GM21528 (cell line): ENCODE measurements around the gene NEK6.

ENCODE experiments used
- ATAC-seq: cut with Tn5 transposase; IDR thresholded peaks from one replicate; pipeline ENCODE4 v1.9.1; 2021; ENCODE audit warnings: mild to moderate bottlenecking, moderate library complexity; ENCODE audit not compliant: unreplicated experiment, low FRiP score

The NEK6 gene

DNA sequence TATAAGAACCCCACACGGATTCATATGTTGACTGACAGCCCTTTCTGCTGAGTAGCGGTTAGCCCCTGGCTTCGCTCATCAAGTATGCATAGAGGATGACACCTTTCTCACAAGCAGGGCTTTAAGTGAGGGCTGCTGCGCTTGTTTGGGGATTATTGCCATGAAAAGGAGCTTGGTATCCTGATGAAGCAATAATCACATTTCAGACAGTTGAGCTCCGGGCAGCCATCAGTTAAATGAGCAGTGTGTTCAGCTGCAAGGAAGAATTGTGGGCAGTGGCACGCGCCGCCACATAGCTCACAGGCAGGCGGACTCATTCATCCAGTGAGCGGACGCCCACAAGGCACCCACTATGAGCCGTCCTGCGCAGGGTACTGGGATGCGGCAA, 77.6 kb downstream of the NEK6 start:
- no peak for ATAC-seq

DNA sequence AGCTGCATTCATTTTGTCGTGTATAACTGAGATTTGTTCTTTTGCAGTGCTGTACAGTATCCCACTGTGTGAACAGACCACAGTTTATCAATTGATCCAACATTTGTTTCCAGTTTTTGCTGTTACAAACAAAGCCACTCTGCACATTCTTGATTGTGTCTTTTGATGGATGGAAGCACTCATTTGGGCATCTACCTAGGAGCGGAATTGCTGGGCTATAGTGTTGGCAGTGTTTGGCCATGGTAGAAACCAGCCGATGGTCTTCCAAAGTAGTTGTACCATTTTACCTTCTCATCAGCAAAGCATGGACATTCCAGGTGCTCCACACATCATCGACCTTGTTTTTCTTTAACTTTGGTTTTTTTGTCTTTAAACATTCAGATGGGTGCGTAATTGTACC, 79.8 kb downstream of the NEK6 start:
- ATAC-seq: no peak

DNA sequence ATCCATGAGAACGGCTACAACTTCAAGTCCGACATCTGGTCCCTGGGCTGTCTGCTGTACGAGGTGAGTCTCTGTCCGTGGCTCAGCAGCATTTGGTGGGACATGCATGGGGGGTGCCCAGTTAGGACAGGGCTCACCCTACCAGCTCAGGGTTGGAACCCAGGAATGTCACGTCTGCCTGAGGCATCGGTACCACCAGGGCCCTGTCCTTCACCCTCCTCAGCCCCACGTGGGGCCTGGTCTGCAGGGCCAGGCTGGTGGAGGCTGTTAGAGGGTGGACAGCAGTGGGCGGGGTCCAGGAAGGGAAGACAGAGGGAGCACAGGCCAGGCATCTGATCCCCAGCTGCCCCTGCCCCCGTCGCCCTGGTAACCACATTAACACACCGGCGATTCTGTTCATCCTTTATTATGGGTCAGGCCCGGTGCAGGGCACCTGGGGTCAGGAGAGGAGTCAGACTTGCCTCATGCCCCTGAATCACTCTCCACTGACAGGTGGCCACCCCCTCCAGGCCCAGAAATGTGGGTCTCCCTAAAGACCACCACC, 81.9 kb downstream of the NEK6 start:
- ATAC-seq: no peak

DNA sequence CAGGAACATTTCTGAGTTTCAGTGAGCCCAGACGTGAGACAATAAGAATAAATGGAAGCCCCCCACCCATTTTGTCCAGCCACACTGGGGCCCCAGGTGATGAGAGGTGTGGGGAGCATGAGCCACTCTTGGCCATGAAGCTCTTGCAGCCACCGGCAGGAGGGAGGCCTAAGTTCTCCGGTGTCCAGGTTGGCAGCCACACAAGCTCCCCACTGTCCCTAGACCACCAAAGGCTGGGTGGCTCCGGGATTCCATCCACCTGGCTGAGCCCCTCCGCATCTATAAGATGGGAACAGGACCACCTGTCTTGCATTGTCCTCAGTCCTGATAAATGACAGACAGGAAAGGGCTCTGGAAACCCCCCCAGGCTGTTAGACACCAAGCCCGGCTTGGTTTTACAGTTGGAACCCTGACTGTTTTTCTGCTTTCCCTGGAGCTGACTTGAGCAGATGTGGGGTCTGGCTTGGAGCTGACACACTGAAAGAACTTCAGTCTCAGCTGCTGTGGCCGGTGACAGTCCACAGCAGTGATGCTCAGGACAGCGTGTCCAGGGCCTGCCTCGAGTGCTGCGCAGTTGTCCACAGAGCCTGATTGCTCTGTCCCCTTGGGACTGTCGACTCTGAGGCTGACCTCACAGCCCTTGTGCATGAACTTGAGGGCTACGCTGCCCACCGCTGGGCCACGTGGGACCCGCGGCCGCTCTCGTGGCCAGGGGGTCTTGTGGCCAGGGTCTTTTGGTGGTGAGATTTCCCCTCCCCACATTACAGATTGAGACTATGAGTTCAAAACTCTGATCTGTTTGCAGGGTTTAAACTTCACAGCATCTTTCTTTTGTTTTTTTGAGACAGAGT, 82.7 kb downstream of the NEK6 start:
- no peak for ATAC-seq

DNA sequence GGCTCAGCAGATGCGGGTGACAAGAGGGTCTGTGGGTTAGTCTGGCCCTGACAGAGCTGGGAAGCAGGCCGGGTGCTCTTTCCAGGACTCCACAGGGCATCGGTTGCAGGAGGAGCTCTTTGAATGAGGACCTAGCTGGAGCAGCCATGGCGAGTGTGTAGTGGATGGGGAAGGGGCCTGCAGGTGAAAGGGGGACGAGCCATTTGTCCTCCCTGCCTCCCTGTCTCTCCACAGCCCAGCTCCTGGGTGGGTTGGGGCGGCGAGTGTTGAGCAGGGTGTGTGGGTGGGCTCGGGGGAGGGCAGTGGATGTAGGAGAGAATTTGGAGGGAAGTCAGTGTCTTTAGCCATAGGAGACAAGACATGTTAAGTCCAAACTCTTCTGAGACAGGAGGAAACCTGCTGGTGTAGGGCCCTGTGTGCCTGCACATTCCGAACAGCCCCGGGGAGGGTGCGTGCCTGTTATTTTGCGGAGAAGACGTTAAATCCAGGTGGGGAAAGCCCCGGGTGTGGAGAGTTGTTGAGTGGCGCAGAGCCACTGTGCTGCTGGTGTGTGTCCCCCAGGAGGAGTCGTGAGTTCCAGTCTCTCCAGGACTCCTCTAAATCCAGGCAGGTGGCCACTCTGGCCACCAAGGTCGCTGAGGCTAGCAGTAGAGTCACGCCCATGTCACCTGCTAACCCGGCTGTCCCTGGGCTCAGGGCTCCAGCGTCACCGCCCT, 83.9 kb downstream of the NEK6 start:
- ATAC-seq: no peak

DNA sequence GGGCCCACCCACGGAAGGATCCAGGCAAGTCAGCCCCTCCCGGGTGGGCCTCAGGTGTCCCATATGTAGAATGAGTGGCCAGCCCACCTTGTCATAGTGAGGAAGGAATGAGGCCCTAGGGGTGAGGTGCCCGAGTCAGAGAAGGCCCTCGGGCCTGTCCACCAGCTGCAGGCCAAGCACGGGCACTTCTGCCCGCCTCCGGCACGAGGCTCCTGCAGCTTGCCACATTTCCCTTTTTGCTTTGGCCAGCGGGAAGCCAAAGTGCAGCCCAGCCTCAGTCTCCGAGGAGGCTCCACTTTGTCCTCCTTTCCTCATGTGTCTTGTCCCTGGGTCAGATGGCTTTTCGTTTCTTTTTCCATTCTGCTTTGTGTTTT, 84.6 kb downstream of the NEK6 start:
- no peak for ATAC-seq

DNA sequence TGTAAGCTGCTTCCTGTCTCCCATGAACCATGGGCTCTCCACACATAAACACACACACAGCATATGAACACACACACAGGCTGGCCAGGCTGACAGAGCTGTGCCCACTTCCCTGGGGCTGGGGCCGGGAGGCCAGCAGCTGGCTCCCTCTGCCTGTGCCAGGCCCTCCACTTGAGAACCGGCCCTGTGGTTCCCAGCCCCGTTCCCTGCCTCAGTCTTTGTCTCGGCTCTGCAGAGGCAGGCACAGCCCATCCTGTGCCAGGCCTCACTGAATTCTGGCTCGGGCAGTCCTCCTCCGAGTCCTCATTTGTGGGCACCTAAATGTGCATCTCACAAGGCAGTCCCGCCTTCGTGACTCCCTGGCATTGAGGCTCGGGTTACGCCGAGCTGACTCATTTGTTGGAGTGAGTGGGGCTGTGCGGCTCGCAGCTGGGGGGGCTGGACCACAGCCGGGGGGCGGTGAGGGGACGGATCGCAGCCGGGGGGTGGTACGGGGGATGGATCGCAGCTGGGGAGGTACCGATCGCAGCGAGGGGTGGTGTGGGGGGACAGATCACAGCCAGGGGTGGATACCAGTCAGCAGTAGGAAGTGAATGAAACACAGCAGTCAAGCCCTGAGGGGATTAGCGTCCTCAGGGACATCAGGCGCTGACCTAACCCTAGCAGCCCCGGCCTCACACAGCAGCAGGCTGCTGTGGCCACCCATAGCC, 85.2 kb downstream of the NEK6 start:
- ATAC-seq: no peak

DNA sequence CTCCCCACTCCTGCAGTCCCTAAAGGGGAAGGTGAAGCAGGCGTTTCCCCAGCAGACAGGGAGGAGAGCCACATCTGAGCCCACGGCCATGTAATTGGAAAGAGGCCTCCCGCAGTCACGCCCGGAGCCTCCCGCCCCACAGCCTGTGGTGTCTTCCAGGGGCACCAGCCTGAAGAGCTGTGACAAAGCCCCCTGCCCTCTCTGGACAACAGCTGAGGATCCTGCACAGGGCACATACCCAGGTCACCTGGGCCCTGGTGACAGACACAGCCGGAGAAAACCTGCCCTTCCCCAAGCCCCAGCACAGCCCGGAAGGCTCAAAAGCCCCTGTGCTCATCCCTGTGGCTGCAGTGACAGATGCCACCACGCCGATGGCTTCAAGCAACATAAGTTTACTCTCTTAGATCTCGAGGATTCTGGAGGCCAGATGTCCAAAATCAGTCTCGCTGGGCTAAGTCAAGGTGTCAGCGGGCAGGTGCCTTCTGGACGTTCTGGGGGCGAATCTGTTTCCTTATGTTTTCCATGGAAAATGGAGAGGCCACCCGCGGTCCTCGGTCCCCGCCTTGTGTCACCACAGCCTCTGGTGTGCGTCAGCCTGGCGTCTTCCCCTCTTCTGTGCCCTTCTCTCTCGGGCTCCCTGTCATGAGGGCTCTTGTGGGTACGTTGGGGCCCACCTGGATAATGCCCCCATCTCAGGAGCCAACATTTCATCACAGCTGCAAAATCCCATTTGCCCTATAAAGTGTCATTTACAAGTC, 86.0 kb downstream of the NEK6 start:
- ATAC-seq: no peak

DNA sequence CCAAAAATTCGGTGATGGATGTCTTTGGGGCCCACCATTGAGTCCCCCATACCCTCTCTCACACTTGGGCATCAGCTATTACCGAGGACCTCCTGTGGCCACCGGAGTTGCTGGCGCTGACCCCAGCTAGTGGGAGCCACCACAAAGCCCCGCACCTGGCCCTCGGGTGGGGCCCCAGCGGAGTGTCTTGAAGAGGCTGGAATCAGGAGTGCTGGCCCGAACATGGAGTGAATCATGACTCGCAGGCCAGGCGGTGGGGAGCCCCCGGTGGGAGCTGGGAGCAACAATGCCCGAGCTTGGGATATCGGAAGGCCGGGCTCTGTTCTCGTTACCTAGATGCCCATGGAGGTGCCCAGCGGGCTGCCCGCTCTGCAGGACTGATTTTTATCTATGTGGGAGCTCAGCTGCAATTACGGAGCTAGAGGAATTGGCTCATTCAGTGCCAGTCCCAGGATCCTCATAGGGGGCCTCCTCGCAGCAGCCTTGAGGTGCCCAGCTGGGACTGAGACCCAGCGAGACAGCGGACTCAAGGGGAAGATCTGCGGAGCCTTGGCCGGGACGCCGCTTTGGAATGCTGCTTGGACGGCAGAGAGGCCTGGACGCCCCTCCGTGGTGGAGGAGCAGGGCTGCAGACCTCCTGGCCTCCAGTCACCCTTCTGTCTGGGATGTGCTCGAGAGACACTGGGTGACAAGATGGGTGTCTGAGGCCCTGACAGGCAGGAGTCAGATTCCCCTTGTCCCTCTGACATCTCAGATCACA, 86.7 kb downstream of the NEK6 start:
- no peak for ATAC-seq

DNA sequence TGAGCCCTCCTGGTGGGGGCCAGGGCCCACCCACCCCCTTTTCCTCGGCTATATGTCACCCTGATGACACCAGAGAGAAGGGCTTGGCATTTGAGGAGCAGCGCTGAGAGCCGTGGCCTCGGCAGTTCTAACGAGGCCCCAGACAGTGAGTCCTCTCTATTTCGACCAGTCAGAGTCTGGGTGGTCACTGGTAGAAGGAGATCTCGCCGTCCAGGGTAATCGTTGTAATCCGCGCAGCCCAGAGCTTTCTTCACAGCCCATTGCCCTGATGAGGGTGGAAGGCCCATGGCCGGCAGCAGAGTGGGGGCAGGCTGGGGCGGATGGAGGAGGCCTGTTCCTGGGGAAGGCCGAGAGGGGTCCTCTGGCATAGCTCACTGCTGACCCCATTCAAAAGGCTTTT, 87.3 kb downstream of the NEK6 start:
- ATAC-seq: no peak

DNA sequence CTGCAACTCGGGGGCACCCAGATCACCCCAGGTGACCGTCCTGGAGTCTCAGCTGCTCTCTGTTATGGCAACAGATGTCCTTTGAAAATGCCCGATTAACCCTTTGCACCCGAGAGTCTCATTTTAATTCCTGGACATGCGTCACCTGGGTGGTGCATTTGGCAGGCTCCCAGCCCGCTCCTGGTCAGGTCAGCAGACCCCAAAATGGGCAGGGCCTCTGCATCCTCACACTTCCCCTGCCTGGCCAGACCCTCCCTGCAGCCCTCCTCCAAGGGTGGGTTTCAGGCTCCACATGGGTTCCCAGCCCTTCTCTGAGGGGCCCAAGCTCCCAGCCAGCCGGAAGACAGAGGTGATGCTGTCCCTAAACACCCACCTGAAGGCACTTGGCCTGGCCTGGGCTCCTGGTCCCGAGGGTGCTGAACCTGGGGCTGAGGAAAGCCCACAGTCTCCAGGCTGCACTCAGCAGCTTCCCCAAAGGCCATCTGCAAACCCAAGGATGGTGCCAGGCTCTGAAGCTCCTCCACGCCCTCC, 88.1 kb downstream of the NEK6 start:
- no peak for ATAC-seq

DNA sequence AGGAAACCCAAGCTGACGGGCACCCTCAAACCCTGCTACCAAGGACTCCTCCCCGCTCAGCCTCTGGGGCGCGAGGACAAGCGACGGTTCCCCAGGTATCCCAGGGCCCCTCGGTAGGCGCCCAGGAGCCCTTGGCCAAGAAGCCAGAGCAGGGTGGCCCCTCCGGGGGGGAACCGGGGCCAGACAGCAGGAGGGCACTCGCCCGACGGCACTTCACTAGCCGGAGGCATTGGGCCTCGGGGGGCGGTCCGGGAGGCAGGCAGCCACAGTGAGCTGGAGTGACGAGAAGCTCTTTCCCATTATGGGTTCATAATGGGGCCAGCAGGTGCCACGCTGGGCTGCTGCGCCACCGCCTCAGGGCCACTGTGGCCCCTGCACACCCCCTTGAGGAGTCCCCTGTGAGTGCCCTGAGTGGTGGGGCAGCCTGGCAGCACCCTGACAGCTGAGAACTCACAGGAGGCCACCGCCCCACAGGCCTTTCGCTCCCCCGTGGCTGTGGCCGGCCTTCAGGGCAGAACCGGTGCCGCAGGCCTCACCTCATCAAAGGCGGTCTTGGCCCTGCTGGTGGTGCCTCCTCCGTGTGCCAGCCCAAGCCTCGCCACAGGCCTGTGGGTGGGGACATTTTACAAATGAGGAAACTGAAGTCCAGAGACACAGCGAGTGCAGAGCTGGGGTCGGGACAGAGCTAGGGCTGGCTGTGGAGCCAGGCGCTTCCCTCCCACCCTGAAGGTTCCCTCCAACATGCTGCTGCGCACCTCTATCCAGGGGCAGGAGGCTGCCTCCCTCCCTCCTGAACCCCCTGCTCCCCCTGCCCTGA, 88.8 kb downstream of the NEK6 start:
- ATAC-seq: no peak

DNA sequence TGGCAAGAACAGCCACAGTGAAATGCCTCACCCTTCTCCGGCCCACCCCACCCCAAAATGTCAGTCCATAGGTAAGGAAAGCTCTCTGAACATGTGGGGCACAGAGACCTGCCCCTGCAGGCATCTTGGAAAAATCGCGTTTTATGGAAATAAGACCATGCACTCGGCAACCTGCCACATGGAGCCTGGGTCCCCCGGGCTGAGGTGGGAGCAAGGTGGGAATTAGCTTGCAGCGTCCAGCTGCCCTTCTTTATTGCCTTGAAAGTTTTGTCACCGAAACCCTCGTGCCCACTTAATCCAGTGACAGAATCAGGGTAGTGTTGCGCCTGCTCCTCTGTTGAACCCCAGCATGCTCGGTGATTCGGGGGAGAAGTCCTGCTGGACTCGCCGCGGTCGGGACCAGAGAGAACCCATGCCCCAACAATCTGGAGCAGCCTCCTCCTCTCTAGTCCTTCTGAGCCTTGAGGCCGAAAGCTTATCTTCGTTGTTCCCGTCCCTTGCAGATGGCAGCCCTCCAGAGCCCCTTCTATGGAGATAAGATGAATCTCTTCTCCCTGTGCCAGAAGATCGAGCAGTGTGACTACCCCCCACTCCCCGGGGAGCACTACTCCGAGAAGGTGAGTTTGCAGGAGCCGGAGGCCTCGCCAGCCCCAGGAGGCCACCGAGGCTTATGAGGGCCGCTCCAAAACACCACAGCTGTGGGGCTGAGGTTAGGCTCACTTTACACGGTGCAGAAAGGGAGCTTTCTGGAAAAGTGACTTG, 89.6 kb downstream of the NEK6 start:
- ATAC-seq: no peak

DNA sequence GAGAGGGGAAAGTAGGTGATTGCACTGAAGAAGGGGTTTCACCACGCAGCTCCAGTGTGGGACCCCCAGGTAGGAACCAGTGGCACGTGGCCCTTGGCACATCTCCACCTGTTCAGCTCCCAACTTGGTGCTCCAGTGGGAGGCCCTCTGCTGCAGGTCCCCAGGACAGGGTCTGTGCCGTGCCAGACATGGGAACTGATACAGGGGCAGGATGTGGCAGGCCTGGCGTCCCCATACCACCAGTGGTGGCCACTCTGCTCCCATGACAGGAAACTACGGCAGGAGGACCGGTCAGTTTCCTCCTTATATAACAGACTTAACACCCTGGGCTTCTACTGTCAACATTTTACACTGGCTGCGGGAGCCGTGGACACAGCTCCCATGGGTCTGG, 90.2 kb downstream of the NEK6 start:
- no peak for ATAC-seq

DNA sequence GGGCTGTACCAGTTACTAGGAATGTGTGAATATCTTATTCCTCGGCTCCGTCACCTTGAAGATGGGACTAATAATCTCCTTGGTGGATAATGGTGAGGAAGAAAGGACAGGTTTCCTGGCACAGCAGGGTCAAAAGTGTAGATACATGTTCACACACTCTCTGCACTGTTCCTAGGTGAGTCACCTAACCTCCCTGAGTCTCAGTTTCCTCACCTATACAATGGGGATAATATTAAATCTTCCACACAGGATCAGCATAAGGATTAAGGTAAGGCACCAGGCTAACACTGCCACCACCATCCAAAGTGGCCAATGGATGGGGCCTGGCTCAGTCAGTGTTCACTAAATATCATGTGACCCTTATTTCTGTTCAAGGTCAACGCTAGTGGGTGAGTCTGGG, 90.6 kb downstream of the NEK6 start:
- ATAC-seq: no peak

DNA sequence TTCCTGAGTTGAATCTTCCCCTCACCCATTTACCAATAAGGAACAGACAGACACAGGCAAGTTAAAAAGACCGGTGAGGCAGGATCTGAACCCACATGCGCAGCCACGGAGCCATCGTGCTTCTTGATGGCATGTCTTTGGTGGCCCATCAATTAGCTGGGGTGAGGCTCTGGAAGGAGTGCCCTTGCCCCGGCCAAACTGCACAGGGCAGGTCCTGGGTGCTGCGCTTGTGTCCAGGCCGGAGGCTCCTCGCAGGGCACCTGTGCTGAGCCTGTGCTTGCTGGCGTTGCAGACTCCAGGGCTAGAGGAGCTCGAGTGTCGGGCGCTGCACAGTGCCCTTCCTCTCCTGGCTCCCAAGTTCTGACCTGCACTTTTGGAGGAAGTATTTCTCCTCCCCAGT, 91.1 kb downstream of the NEK6 start:
- ATAC-seq: no peak

DNA sequence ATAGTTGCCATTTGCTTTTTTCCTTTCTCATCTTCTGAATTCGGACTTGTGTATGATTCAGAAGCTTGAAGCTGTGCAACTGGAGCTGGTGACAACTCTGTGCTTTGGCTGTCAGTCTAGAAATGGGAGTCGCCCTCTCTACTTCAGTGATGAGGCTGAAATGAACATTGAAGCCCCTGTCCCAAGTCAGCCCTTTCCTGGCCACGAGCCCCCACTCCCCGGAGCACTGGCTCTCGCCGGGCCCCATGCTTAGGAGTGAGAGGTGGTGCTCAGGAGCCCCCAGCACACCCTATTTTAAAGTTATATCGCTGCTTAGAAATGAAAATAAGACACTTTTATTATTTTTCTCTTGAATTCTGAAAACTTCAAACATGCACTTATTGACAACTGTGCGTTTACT, 91.5 kb downstream of the NEK6 start:
- ATAC-seq: no peak
